ENCODE measurements around the gene SLC7A5.

- TF ChIP-seq CTCF (IDR thresholded peaks at IDR 0.05) (no peak), POLR2A (IDR thresholded peaks at IDR 0.05) (no peak), EP300 (IDR thresholded peaks at IDR 0.05; ENCODE audit: low read depth) (no peak)
Observed at GRCh38 chr16:87839542-87840270, 29.6 kb downstream of the SLC7A5 start.

Data from transverse colon (tissue), 3 donors.